HepG2 (cell line): ENCODE data around the gene BCO1. TPM values are rescaled to one million over a fixed set of nuclear protein-coding genes. Genes with fewer than 3 reads are reported as not detected.

Source experiments
- BCL3 ChIP-seq: sonication (generic); formaldehyde crosslinking; IDR thresholded peaks from 2 replicates; pipeline ENCODE4 v1.5.1; 2020; ENCODE audit warnings: mild to moderate bottlenecking, missing genetic modification reagents, moderate library complexity
- BORCS8-MEF2B ChIP-seq: sonication (generic); formaldehyde crosslinking; IDR thresholded peaks from 2 replicates; pipeline ENCODE4 v1.8.0; 2022; ENCODE audit warnings: mild to moderate bottlenecking, missing genetic modification reagents
- CBX5 ChIP-seq: sonication (generic); formaldehyde crosslinking; IDR thresholded peaks from 2 replicates; pipeline ENCODE4 v1.4.0; 2020; ENCODE audit warnings: missing genetic modification reagents, borderline replicate concordance
- ELF3 ChIP-seq: IDR thresholded peaks from 2 replicates; pipeline ENCODE4 v1.6.1; 2016; ENCODE audit warnings: missing genetic modification reagents, missing compliant biosample characterization
- FOXA1 ChIP-seq, 2 experiments: fragments of 450-650 bp in 1 of 2; sonication (generic) in 1 of 2; formaldehyde crosslinking in 1 of 2; IDR thresholded peaks; 2 replicates each; pipeline versions ENCODE4 v1.4.0 to v1.6.1; 2016 to 2020; ENCODE audit warnings: missing genetic modification reagents in 1 of 2
- GFI1 ChIP-seq: sonication (generic); formaldehyde crosslinking; IDR thresholded peaks from 2 replicates; pipeline ENCODE4 v1.5.0; 2020; ENCODE audit warnings: missing genetic modification reagents, mild to moderate bottlenecking, borderline replicate concordance
- GTF2F1 ChIP-seq: fragments of 150-350 bp; IDR thresholded peaks from 2 replicates; pipeline ENCODE4 v1.6.1; 2014; ENCODE audit warnings: low read length
- HNRNPLL ChIP-seq: fragments of 200-400 bp; formaldehyde crosslinking; IDR thresholded peaks from 2 replicates; pipeline ENCODE4 v1.6.1; 2017; ENCODE audit warnings: mild to moderate bottlenecking, low read depth, low read length; ENCODE audit not compliant: poor library complexity, severe bottlenecking
- ISL2 ChIP-seq: sonication (generic); formaldehyde crosslinking; IDR thresholded peaks from 2 replicates; pipeline ENCODE4 v1.5.0; 2020; ENCODE audit warnings: missing genetic modification reagents
- MIER3 ChIP-seq: IDR thresholded peaks from 2 replicates; pipeline ENCODE4 v1.6.1; 2016; ENCODE audit warnings: missing compliant biosample characterization, borderline replicate concordance
- PHF5A ChIP-seq: IDR thresholded peaks from one replicate; pipeline ENCODE4 v1.6.1; 2018; ENCODE audit warnings: low read depth, missing genetic modification reagents; ENCODE audit not compliant: unreplicated experiment
- RAD51 ChIP-seq: fragments of 450-650 bp; IDR thresholded peaks from 2 replicates; pipeline ENCODE4 v1.6.1; 2016; ENCODE audit warnings: borderline replicate concordance
- RXRA ChIP-seq: sonication (generic); formaldehyde crosslinking; IDR thresholded peaks from 2 replicates; pipeline ENCODE4 v1.5.1; 2020; ENCODE audit warnings: missing genetic modification reagents
- SMC3 ChIP-seq: IDR thresholded peaks from 2 replicates; pipeline ENCODE4 v1.6.1; 2011; ENCODE audit warnings: low read length, improper control_type of control experiment
- SRSF9 ChIP-seq: fragments of 200-400 bp; formaldehyde crosslinking; IDR thresholded peaks from 2 replicates; pipeline ENCODE4 v1.6.1; 2018; ENCODE audit warnings: borderline replicate concordance, mild to moderate bottlenecking, low read depth, low read length; ENCODE audit not compliant: insufficient read depth, poor library complexity, severe bottlenecking
- STAT5B ChIP-seq: sonication (generic); formaldehyde crosslinking; IDR thresholded peaks from 2 replicates; pipeline ENCODE4 v1.4.0; 2020; ENCODE audit warnings: missing genetic modification reagents
- ZFP36L1 ChIP-seq: sonication (generic); formaldehyde crosslinking; IDR thresholded peaks from 2 replicates; pipeline ENCODE4 v1.8.0; 2022; ENCODE audit warnings: mild to moderate bottlenecking, missing genetic modification reagents, moderate library complexity
- ZKSCAN1 ChIP-seq: fragments of 150-350 bp; IDR thresholded peaks from 2 replicates; pipeline ENCODE4 v1.6.1; 2014; ENCODE audit warnings: low read length
- ZNF280D ChIP-seq: sonication (generic); formaldehyde crosslinking; IDR thresholded peaks from 2 replicates; pipeline ENCODE4 v1.5.1; 2020; ENCODE audit warnings: mild to moderate bottlenecking, missing genetic modification reagents
- ZNF331 ChIP-seq: sonication (generic); formaldehyde crosslinking; IDR thresholded peaks from 2 replicates; pipeline ENCODE4 v1.4.0; 2020; ENCODE audit warnings: missing genetic modification reagents
- ZNF350 ChIP-seq: sonication (generic); formaldehyde crosslinking; IDR thresholded peaks from 2 replicates; pipeline ENCODE4 v1.4.0; 2020; ENCODE audit warnings: mild to moderate bottlenecking, low read depth, missing genetic modification reagents, borderline replicate concordance
- ZNF484 ChIP-seq: sonication (generic); formaldehyde crosslinking; IDR thresholded peaks from 2 replicates; pipeline ENCODE4 v1.5.1; 2020; ENCODE audit warnings: mild to moderate bottlenecking, low read depth, missing genetic modification reagents, borderline replicate concordance
- ZNF501 ChIP-seq: sonication (generic); formaldehyde crosslinking; IDR thresholded peaks from 2 replicates; pipeline ENCODE4 v1.5.1; 2020; ENCODE audit warnings: mild to moderate bottlenecking, moderate library complexity, missing genetic modification reagents
- ZNF562 ChIP-seq: sonication (generic); formaldehyde crosslinking; IDR thresholded peaks from 2 replicates; pipeline ENCODE4 v1.8.0; 2022; ENCODE audit warnings: missing genetic modification reagents, borderline replicate concordance
- ZNF597 ChIP-seq: sonication (generic); formaldehyde crosslinking; IDR thresholded peaks from 2 replicates; pipeline ENCODE4 v1.5.0; 2020; ENCODE audit warnings: missing genetic modification reagents
- ZNF773 ChIP-seq: sonication (generic); formaldehyde crosslinking; IDR thresholded peaks from 2 replicates; pipeline ENCODE4 v1.4.0; 2020; ENCODE audit warnings: missing genetic modification reagents, borderline replicate concordance
- polyA plus RNA-seq, 8 experiments: library from polyadenylated mRNA; depleted of rRNA in 3 of 8; stranded (reverse) in 7 of 8; unstranded in 1 of 8; fragments of >200 nt; fragmentation: Illumina TruSeq in 4 of 8; extraction: Trizol in 4 of 8; gene quantifications; 2 replicates each; pipeline versions ENCODE4 v1.2.1 to v1.2.3, GENCODE V29; 2011 to 2016; ENCODE audit warnings: low read depth in 4 of 8, missing spikeins in 1 of 8, mixed read lengths in 1 of 8; ENCODE audit not compliant: insufficient read depth in 1 of 8
- total RNA-seq, 5 experiments: library from RNA; depleted of rRNA; stranded (reverse); fragments of >200 nt; fragmentation: Illumina TruSeq; extraction: Trizol; gene quantifications; 2 replicates each; pipeline ENCODE4 v1.2.3, GENCODE V29; 2016; ENCODE audit warnings: low read depth in 1 of 5

The BCO1 gene
- total and polyA plus RNA-seq, 2 of the 13 experiments (the other 11 are each of a cell fraction or from before 2014, with no cell fraction given), result 0.11 TPM; not detected in 1

- peak; percentile 73; the same call in 1 of the 2 replicates for TF ChIP-seq BCL3 (CRISPR knock-in tag)
- no peak; the same call in 1 of the 2 replicates for TF ChIP-seq ZFP36L1
- TF ChIP-seq ZNF773 (CRISPR knock-in tag), result no peak; the same call in 1 of the 2 replicates
- no peak for TF ChIP-seq PHF5A (CRISPR knock-in tag)
- TF ChIP-seq ZNF597 (CRISPR knock-in tag), result no peak
- peak; percentile 18; the same call in 1 of the 2 replicates for TF ChIP-seq ZKSCAN1
- no peak for TF ChIP-seq SRSF9
- no peak for TF ChIP-seq ZNF562 (CRISPR knock-in tag)
- no peak; the same call in 1 of the 2 replicates for TF ChIP-seq ZNF484 (CRISPR knock-in tag)
- TF ChIP-seq RAD51, result no peak
- TF ChIP-seq ZNF350 (CRISPR knock-in tag), result peak; percentile 85
- TF ChIP-seq FOXA1 (IDR thresholded peaks at IDR 0.05), result no peak
- 0 out of 2 replicates have a peak, but pooled peaks have one; percentile 7 for TF ChIP-seq FOXA1 (CRISPR knock-in tag; IDR thresholded peaks at IDR 0.05)
- peak; percentile 28 for TF ChIP-seq MIER3
- peak; percentile 96 for TF ChIP-seq ZNF501
- TF ChIP-seq ISL2 (CRISPR knock-in tag), result 0 out of 2 replicates have a peak, but pooled peaks have one; percentile 36
- TF ChIP-seq CBX5, result no peak
- TF ChIP-seq STAT5B, result no peak
- no peak; the same call in 1 of the 2 replicates for TF ChIP-seq GFI1
- TF ChIP-seq BORCS8-MEF2B (CRISPR knock-in tag), result no peak; the same call in 1 of the 2 replicates
- TF ChIP-seq ZNF331 (CRISPR knock-in tag), result 0 out of 2 replicates have a peak, but pooled peaks have one; percentile 10
- no peak for TF ChIP-seq GTF2F1
- peak; percentile 83 for TF ChIP-seq ELF3 (CRISPR knock-in tag)
- no peak for TF ChIP-seq SMC3
- peak; percentile 60; the same call in 1 of the 2 replicates for TF ChIP-seq RXRA (CRISPR knock-in tag)
- no peak for TF ChIP-seq ZNF280D
- TF ChIP-seq HNRNPLL, result peak; percentile 80
These were observed 76.2 kb downstream of the BCO1 start, which contains the start of gene GAN (continued) for GRCh38 chr16:81314603-81315270.
